Measurements from ENCODE around the gene PROCA1.
"Not testable (repeated sequence)": the region's sequence is repeated elsewhere in the genome, so short reads cannot be mapped to it uniquely, and the experiment has no call there.

Gene PROCA1

GRCh38 chr17:28725660-28726225 lies 14.1 kb upstream of the PROCA1 start:
- H3K9ac ChIP-seq (ENCODE audit: insufficient read length, low read depth) = peak overlapping the region; percentile 95
- peaks cover 38% of the 10 kb centered on the region for H3K36me3 ChIP-seq (ENCODE audit: insufficient read depth, insufficient read length, low read length)
- TF ChIP-seq ZNF274 (IDR thresholded peaks at IDR 0.05; ENCODE audit: low read depth, low read length) (no peak), YY1 (IDR thresholded peaks at IDR 0.05; ENCODE audit: insufficient read depth, insufficient read length) (no peak)
- H3K4me1 ChIP-seq (ENCODE audit: insufficient read depth, insufficient read length) = peaks cover 5% of the 10 kb centered on the region
- H3K27me3 ChIP-seq (ENCODE audit: insufficient read depth, insufficient read length) = no peaks in the 10 kb centered on the region
- H3K4me3 ChIP-seq (ENCODE audit: insufficient read length, low read depth) = peak overlapping the region; percentile 85
- H3K9me3 ChIP-seq (ENCODE audit: insufficient read depth, low read length) = no peaks in the 10 kb centered on the region
- no peak for DNase-seq (ENCODE audit: low read depth, low spot score)

- no peak for TF ChIP-seq YY1 (IDR thresholded peaks at IDR 0.05; ENCODE audit: insufficient read depth, insufficient read length)
- TF ChIP-seq SUZ12 (IDR thresholded peaks at IDR 0.05; ENCODE audit: extremely low read depth, insufficient read depth, insufficient read length) = no peak
- TF ChIP-seq ZNF274 (IDR thresholded peaks at IDR 0.05; ENCODE audit: low read depth, low read length) = no peak
- DNase-seq (ENCODE audit: low read depth, low spot score) = no peak
- Histone ChIP-seq H3K4me1 (ENCODE audit: insufficient read depth, insufficient read length) (peaks cover 5% of the 10 kb centered on the region), H3K9ac (ENCODE audit: insufficient read length, low read depth) (peak overlapping the region; percentile 95), H3K4me3 (ENCODE audit: insufficient read length, low read depth) (peak overlapping the region; percentile 85), H3K27me3 (ENCODE audit: insufficient read depth, insufficient read length) (no peaks in the 10 kb centered on the region), H3K36me3 (ENCODE audit: insufficient read depth, insufficient read length, low read length) (peaks cover 43% of the 10 kb centered on the region), H3K9me3 (ENCODE audit: insufficient read depth, low read length) (no peaks in the 10 kb centered on the region)
Observed at GRCh38 chr17:28725166-28725659, 13.5 kb upstream of the PROCA1 start.

- Histone ChIP-seq H3K27me3 (ENCODE audit: insufficient read depth, insufficient read length) (no peaks in the 10 kb centered on the region), H3K9me3 (ENCODE audit: insufficient read depth, low read length) (no peaks in the 10 kb centered on the region), H3K36me3 (ENCODE audit: insufficient read depth, insufficient read length, low read length) (peaks cover 47% of the 10 kb centered on the region), H3K4me3 (ENCODE audit: insufficient read length, low read depth) (peak overlapping the region; percentile 85), H3K4me1 (ENCODE audit: insufficient read depth, insufficient read length) (peaks cover 5% of the 10 kb centered on the region), H3K9ac (ENCODE audit: insufficient read length, low read depth) (peak overlapping the region; percentile 95)
- no peak for DNase-seq (ENCODE audit: low read depth, low spot score)
- TF ChIP-seq ZNF274 (IDR thresholded peaks at IDR 0.05; ENCODE audit: low read depth, low read length) (no peak), YY1 (IDR thresholded peaks at IDR 0.05; ENCODE audit: insufficient read depth, insufficient read length) (no peak), SUZ12 (IDR thresholded peaks at IDR 0.05; ENCODE audit: extremely low read depth, insufficient read depth, insufficient read length) (no peak)
Observed at GRCh38 chr17:28724500-28725165, 12.9 kb upstream of the PROCA1 start.

GRCh38 chr17:28723836-28724499 lies 12.3 kb upstream of the PROCA1 start:
- H3K4me1 ChIP-seq (ENCODE audit: insufficient read depth, insufficient read length); H3K27me3 ChIP-seq (ENCODE audit: insufficient read depth, insufficient read length); DNase-seq (ENCODE audit: low read depth, low spot score); H3K9me3 ChIP-seq (ENCODE audit: insufficient read depth, low read length): not testable (repeated sequence)
- Histone ChIP-seq H3K36me3 (ENCODE audit: insufficient read depth, insufficient read length, low read length) (peaks cover 47% of the 10 kb centered on the region), H3K4me3 (ENCODE audit: insufficient read length, low read depth) (peak overlapping the region; percentile 24), H3K9ac (ENCODE audit: insufficient read length, low read depth) (peak overlapping the region; percentile 57)

GRCh38 chr17:28723159-28723835 lies 11.6 kb upstream of the PROCA1 start:
- peaks cover 47% of the 10 kb centered on the region for H3K36me3 ChIP-seq (ENCODE audit: insufficient read depth, insufficient read length, low read length)
- no peak overlapping the region for H3K4me3 ChIP-seq (ENCODE audit: insufficient read length, low read depth)
- H3K9ac ChIP-seq (ENCODE audit: insufficient read length, low read depth) = peak overlapping the region; percentile 6
- no peak for TF ChIP-seq YY1 (IDR thresholded peaks at IDR 0.05; ENCODE audit: insufficient read depth, insufficient read length)
- no peak for TF ChIP-seq ZNF274 (IDR thresholded peaks at IDR 0.05; ENCODE audit: low read depth, low read length)
- no peak for TF ChIP-seq SUZ12 (IDR thresholded peaks at IDR 0.05; ENCODE audit: extremely low read depth, insufficient read depth, insufficient read length)
- DNase-seq (ENCODE audit: low read depth, low spot score) = no peak
- H3K4me1 ChIP-seq (ENCODE audit: insufficient read depth, insufficient read length) = peaks cover 5% of the 10 kb centered on the region
- H3K27me3 ChIP-seq (ENCODE audit: insufficient read depth, insufficient read length) = no peaks in the 10 kb centered on the region
- no peaks in the 10 kb centered on the region for H3K9me3 ChIP-seq (ENCODE audit: insufficient read depth, low read length)

GRCh38 chr17:28722417-28723158 lies 10.9 kb upstream of the PROCA1 start:
- no peak for DNase-seq (ENCODE audit: low read depth, low spot score)
- no peak for TF ChIP-seq SUZ12 (IDR thresholded peaks at IDR 0.05; ENCODE audit: extremely low read depth, insufficient read depth, insufficient read length)
- no peak overlapping the region for H3K4me3 ChIP-seq (ENCODE audit: insufficient read length, low read depth)
- peaks cover 5% of the 10 kb centered on the region for H3K4me1 ChIP-seq (ENCODE audit: insufficient read depth, insufficient read length)
- H3K27me3 ChIP-seq (ENCODE audit: insufficient read depth, insufficient read length) = no peaks in the 10 kb centered on the region
- peaks cover 47% of the 10 kb centered on the region for H3K36me3 ChIP-seq (ENCODE audit: insufficient read depth, insufficient read length, low read length)
- peak overlapping the region; percentile 71 for H3K9ac ChIP-seq (ENCODE audit: insufficient read length, low read depth)
- no peaks in the 10 kb centered on the region for H3K9me3 ChIP-seq (ENCODE audit: insufficient read depth, low read length)

- H3K9me3 ChIP-seq (ENCODE audit: insufficient read depth, low read length); H3K27me3 ChIP-seq (ENCODE audit: insufficient read depth, insufficient read length); DNase-seq (ENCODE audit: low read depth, low spot score); H3K4me1 ChIP-seq (ENCODE audit: insufficient read depth, insufficient read length): not testable (repeated sequence)
- Histone ChIP-seq H3K9ac (ENCODE audit: insufficient read length, low read depth) (peak overlapping the region; percentile 99), H3K4me3 (ENCODE audit: insufficient read length, low read depth) (peak overlapping the region; percentile 93), H3K36me3 (ENCODE audit: insufficient read depth, insufficient read length, low read length) (peaks cover 53% of the 10 kb centered on the region)
Observed at GRCh38 chr17:28720997-28721329, 9.3 kb upstream of the PROCA1 start.

Data from NT2/D1 (cell line).